SK-N-MC (cell line): Measurements from ENCODE around the gene SYT13.

Experiments used
- DNase-seq: peaks from one replicate; pipeline ENCODE4 v3.0.0-alpha.2; 2011; ENCODE audit warnings: low read depth, low spot score
- H3K27ac ChIP-seq: fragments of 200-600 bp; sonication (generic); 2 replicates; pipeline ENCODE4 v1.5.1; 2016; ENCODE audit warnings: mixed run types
- H3K36me3 ChIP-seq: fragments of 200-600 bp; sonication (generic); 2 replicates; pipeline ENCODE4 v1.6.1; 2017; ENCODE audit warnings: antibody characterized with exemption, low read length, mixed read lengths; ENCODE audit not compliant: insufficient read depth
- H3K4me3 ChIP-seq: fragments of 200-600 bp; sonication (generic); 2 replicates; pipeline ENCODE4 v1.5.1; 2016
- H3K9ac ChIP-seq: fragments of 200-600 bp; sonication (generic); 2 replicates; pipeline ENCODE4 v1.8.0; 2017; ENCODE audit warnings: mixed run types, mixed read lengths; ENCODE audit not compliant: insufficient read length
- H3K9me3 ChIP-seq: fragments of 200-600 bp; sonication (generic); 2 replicates; pipeline ENCODE4 v1.6.1; 2017; ENCODE audit warnings: low read depth, mild to moderate bottlenecking, antibody characterized with exemption, low read length, moderate library complexity, mixed read lengths
- EZH2 ChIP-seq: fragments of 200-600 bp; sonication (generic); IDR thresholded peaks from one replicate; pipeline ENCODE4 v1.6.1; 2017; ENCODE audit warnings: antibody characterized with exemption
- FOXP2 ChIP-seq: optimal IDR thresholded peaks from 2 replicates; pipeline ENCODE3; 2011; ENCODE audit warnings: mild to moderate bottlenecking, moderate library complexity; ENCODE audit not compliant: insufficient read depth; ENCODE audit errors: extremely low read length, control extremely low read depth
- POLR2AphosphoS5 ChIP-seq: IDR thresholded peaks from 2 replicates; pipeline ENCODE4 v1.6.1; 2012; ENCODE audit warnings: mild to moderate bottlenecking, low read depth, low read length, borderline replicate concordance

SYT13 gene

GRCh38 chr11:45238724-45239123 is 47.4 kb downstream of the SYT13 start:
- no peak for DNase-seq

DNA sequence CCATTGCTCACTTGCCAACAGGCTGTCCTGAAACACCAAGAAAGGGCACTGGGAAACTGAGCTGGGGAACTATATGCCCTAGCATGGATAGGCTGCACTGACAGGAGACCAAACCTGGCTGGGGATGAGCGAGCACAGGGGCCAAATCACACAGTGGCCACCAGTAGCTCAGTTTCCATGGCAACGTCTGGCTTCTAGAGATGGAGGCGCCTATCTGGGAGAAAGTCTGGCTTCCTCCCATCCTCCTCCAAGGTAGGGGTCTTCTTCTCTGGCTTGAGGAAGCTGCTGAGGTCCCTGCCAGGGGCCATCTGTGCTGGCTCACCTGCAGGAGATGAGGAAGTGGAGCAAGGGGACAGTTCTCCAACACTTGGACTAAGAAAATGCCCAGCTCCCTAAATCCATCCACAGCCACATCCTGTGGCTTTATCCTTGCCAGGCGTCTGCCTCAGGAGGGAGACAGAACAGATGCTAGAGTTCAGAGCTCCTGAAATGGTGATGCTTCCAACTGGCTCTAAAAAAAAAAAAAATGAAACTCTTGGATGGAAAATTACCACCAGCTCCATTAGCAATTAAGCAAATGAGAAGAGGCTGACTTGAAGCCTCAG is 48.3 kb downstream of the SYT13 start:
- H3K4me3 ChIP-seq, result no peak overlapping the region
- no peak overlapping the region for H3K9ac ChIP-seq
- DNase-seq, result no peak
- H3K9me3 ChIP-seq, result no peaks in the 10 kb centered on the region
- no peak overlapping the region for H3K27ac ChIP-seq
- no peaks in the 10 kb centered on the region for H3K36me3 ChIP-seq
- TF ChIP-seq POLR2AphosphoS5 (no peak), EZH2 (no peak), FOXP2 (no peak)

More at GRCh38 chr11:45238724-45239123, 47.4 kb downstream of the SYT13 start:
- H3K9ac ChIP-seq, result no peak overlapping the region
- H3K27ac ChIP-seq, result no peak overlapping the region
- H3K4me3 ChIP-seq, result no peak overlapping the region
- no peaks in the 10 kb centered on the region for H3K9me3 ChIP-seq
- H3K36me3 ChIP-seq, result no peaks in the 10 kb centered on the region
- TF ChIP-seq POLR2AphosphoS5 (no peak), EZH2 (no peak), FOXP2 (no peak)

DNA sequence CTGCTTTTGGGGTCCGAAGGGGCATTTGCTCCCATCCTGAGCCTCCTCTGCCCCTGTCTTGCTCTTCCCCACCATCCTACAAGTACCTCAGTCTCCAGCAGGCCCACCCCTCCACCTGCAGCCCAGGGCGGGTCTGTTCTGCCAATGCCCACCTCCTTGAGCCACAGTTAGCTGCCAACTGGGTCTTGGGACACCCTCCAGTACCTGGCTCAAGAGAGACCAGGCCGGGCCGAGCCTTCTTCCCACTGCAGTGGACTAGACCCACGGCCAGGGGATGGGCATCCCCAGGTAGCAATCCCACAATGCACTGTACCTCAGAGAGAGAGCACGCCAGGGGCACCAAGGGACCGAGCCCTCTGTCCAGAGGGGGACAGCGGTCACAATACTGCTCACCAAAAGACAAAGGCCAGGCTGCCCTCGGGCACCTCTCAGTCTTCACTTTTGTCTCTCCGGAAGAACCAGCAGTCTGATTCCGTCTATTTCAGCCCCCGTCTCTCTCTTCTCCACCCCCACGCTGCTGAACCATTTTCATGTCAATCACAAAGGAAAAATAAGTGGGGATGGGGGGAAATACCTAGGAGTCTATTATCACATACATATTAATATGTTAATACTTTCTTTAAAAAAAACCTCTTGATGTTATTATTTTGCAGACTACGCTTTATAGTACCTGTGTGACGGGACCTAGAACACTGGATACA is 51.7 kb downstream of the SYT13 start:
- Histone ChIP-seq H3K4me3 (no peak overlapping the region), H3K9ac (no peak overlapping the region), H3K36me3 (no peaks in the 10 kb centered on the region), H3K9me3 (no peaks in the 10 kb centered on the region), H3K27ac (no peak overlapping the region)
- no peak for TF ChIP-seq EZH2
- no peak for TF ChIP-seq POLR2AphosphoS5
- TF ChIP-seq FOXP2, result no peak
- no peak for DNase-seq

DNA sequence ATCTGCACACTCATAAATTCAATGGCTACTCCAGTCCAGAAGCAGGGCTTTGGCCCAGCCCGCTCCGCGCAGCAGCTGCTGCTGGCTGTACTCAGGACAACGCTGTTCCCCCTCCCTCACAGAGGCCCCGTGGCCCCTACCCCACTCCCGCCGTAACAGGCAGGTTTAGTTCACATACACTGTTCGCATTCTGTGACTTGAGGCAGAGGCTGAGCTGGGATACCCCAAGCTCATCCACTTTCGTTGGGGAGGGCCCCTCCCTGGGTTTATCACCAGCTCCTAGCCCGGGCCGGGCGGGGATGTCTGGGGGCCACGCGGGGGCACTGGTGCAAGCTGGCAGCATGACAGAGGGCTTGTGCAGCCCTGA is 52.4 kb downstream of the SYT13 start:
- Histone ChIP-seq H3K9me3 (no peaks in the 10 kb centered on the region), H3K4me3 (no peak overlapping the region), H3K27ac (no peak overlapping the region), H3K9ac (no peak overlapping the region), H3K36me3 (no peaks in the 10 kb centered on the region)
- DNase-seq, result no peak
- TF ChIP-seq FOXP2 (no peak), POLR2AphosphoS5 (no peak), EZH2 (no peak)

DNA sequence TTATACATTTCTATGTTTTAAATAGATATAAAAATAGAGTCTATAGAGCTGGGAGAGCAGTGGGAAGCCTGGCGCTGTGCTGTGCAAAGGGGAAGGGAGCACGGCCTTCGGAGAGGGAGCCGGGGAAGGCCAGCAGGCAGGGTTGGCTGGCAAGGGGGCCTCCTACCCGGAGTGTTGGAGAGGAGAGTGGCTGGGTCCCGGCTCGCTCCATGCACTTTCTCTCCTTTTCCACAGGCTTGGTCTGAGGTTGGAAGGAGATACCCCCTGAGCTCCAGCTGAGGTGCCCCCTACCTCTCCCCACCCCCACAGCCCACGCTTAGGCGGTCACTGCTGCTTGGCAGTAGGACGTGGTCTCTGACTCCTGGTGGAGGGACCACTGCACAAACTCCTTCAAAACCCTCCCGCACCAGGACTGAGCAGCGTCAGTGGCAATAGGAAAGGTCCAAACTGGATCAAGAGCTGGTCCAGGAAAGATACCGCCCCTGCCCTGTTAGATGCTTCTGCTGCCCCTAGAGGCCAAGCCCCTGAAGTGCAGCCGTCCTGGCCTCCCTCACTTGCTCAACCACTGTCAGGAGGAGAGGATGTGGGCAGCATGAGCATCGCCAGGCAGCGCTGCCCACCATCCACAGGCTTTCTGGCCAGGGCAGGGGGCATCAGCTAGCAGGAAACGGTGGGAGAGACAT is 52.9 kb downstream of the SYT13 start:
- H3K9ac ChIP-seq, result no peak overlapping the region
- no peak overlapping the region for H3K27ac ChIP-seq
- no peak for TF ChIP-seq FOXP2
- no peak for TF ChIP-seq POLR2AphosphoS5
- no peak for TF ChIP-seq EZH2
- DNase-seq, result no peak
- no peaks in the 10 kb centered on the region for H3K36me3 ChIP-seq
- H3K4me3 ChIP-seq, result no peak overlapping the region
- H3K9me3 ChIP-seq, result no peaks in the 10 kb centered on the region

DNA sequence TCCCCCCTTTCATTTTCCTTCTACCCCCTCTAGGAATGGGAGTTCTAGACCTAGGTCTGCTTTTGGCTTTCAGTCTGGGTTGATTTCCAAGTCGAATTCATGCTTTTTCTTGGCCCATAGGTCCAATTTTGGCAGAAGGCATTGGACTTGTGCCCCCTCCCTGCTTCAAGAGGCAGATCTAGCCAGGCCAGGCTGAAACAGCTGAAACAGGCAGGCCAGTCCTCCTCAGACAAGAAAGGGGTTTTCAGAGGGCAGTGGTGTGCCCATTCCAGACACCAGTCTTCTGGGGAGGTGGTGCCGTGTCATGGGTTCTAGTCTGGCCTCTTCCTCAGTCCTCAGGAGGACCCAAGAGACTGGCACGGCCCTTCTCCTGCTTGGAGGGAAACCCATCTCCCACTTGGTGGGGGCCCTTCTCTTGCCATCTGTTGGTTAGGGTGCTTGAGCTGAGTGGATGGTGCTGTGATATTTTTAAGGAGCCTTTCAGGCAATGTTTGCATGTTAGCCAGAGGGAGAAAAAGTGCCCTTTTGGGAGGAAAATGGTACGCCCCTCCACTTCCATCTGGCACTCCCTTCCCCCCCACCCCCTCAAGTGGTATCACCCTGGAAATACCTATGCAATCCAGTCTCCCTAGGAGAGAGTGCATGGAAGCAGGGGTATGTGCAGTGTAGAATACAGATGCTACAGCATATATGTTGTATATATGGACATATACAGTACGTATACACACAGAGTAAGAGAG is 53.6 kb downstream of the SYT13 start:
- Histone ChIP-seq H3K9ac (no peak overlapping the region), H3K4me3 (no peak overlapping the region), H3K27ac (no peak overlapping the region), H3K36me3 (no peaks in the 10 kb centered on the region), H3K9me3 (no peaks in the 10 kb centered on the region)
- no peak for DNase-seq
- TF ChIP-seq EZH2 (no peak), FOXP2 (no peak), POLR2AphosphoS5 (no peak)

- no peaks in the 10 kb centered on the region for H3K9me3 ChIP-seq
- no peaks in the 10 kb centered on the region for H3K36me3 ChIP-seq
- H3K4me3 ChIP-seq, result no peak overlapping the region
- no peak overlapping the region for H3K27ac ChIP-seq
- no peak for DNase-seq
- no peak overlapping the region for H3K9ac ChIP-seq
- TF ChIP-seq FOXP2 (no peak), EZH2 (no peak), POLR2AphosphoS5 (no peak)
Measured at GRCh38 chr11:45229401-45230020, 56.6 kb downstream of the SYT13 start.
